Astrocyte (in vitro differentiated cells and primary cell): Measurements from ENCODE around the gene OCEL1.

Source experiments
- EZH2 ChIP-seq: IDR thresholded peaks from 2 replicates; pipeline ENCODE4 v1.6.1; 2012; ENCODE audit warnings: mild to moderate bottlenecking, low read length, inconsistent platforms; ENCODE audit not compliant: insufficient read depth
- TF ChIP-seq, protein P1 (sequence below): IDR thresholded peaks from 2 replicates; pipeline ENCODE4 v1.5.1; 2011; ENCODE audit warnings: low read depth, mild to moderate bottlenecking, inconsistent platforms, low read length, moderate library complexity; ENCODE audit not compliant: insufficient read depth

DNA sequence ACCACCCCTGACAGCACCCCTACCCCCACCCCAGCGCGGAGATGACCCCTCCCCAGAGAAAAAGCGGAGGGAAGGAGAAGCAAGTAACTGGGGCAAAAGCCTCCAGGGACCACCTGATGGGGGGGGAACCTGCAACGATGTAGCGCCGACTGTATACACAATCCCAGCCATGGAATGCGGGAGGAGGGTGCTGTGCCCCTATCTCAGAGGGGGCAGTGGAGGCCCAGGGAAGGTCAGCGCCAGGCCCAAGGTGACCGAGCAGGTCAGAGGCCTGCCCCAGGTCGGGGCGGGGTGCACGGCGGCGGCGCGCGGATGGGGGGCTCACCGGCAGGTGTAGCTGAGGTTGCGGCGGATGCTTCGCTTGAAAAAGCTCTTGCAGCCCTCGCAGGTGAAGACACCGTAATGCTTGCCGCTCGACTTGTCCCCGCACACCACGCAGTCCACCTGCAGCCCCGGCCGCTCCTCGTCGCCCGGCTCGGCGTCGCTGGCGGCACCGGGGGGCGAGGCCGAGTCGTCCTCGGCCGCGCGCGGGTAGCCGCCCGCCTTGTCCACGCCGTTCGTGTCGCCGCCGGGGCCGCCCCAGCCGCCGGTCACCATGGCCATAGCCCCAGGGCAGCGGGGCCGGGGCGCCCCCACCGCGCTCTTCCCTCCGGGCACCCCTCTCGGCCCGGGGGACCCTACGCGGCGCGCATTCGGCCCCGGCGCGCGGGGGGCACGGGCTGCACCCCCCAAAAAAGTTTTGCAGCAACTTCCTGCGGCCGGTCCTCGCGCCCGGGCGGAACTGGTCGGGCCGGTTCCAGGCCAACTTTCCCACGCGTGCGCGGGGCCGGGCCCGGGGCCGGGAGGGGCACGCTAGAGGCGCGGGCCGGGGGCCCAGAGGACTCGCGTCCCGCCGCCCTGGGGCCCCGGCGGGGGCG, 18.9 kb downstream of the OCEL1 start:
- TF ChIP-seq, protein P1, sequence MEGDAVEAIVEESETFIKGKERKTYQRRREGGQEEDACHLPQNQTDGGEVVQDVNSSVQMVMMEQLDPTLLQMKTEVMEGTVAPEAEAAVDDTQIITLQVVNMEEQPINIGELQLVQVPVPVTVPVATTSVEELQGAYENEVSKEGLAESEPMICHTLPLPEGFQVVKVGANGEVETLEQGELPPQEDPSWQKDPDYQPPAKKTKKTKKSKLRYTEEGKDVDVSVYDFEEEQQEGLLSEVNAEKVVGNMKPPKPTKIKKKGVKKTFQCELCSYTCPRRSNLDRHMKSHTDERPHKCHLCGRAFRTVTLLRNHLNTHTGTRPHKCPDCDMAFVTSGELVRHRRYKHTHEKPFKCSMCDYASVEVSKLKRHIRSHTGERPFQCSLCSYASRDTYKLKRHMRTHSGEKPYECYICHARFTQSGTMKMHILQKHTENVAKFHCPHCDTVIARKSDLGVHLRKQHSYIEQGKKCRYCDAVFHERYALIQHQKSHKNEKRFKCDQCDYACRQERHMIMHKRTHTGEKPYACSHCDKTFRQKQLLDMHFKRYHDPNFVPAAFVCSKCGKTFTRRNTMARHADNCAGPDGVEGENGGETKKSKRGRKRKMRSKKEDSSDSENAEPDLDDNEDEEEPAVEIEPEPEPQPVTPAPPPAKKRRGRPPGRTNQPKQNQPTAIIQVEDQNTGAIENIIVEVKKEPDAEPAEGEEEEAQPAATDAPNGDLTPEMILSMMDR: no peak
- TF ChIP-seq EZH2: no peak
